Measurements from ENCODE around the gene EPN1. TPM values are rescaled to one million over a fixed set of nuclear protein-coding genes. Genes with fewer than 3 reads are reported as not detected.

EPN1 gene
- total RNA-seq, 4 donors from 2014 or later = 58.7 to 214 (median 190) TPM

- in situ Hi-C loops (cut with MboI; ENCODE audit: low sequenced_read_pairs in 4 of 4) = no loop called here
- TF ChIP-seq POLR2A (IDR thresholded peaks at IDR 0.05) = no peak
- TF ChIP-seq CTCF (IDR thresholded peaks at IDR 0.05 in 4 of 5, conservative IDR thresholded peaks at IDR 0.05 in 1 of 5) = no peak
- H3K36me3 ChIP-seq = peaks cover 3 to 81% of the 10 kb centered on the region in 2 donors
- H3K27ac ChIP-seq = no peak overlapping the region
- no peaks in the 10 kb centered on the region for H3K9me3 ChIP-seq
- ATAC-seq (no peak), DNase-seq (no peak)
- H3K4me1 ChIP-seq = no peaks in the 10 kb centered on the region
- H3K27me3 ChIP-seq = no peaks in the 10 kb centered on the region
- intact Hi-C loops (cut with DNase I; ENCODE audit: low total_unique reads) = no loop called here
- no peak overlapping the region for H3K4me3 ChIP-seq
Observed at GRCh38 chr19:55690769-55691545, 15.9 kb downstream of the EPN1 start.

GRCh38 chr19:55691561-55692481, 16.8 kb downstream of the EPN1 start:
- Histone ChIP-seq H3K4me1 (no peaks in the 10 kb centered on the region), H3K36me3 (peaks cover 3 to 84% of the 10 kb centered on the region in 2 donors), H3K4me3 (no peak overlapping the region), H3K27ac (no peak overlapping the region), H3K9me3 (no peaks in the 10 kb centered on the region), H3K27me3 (no peaks in the 10 kb centered on the region)
- intact Hi-C loops (cut with DNase I; ENCODE audit: low total_unique reads) (no loop called here), in situ Hi-C loops (cut with MboI; ENCODE audit: low sequenced_read_pairs in 4 of 4) (no loop called here)
- ATAC-seq = no peak
- TF ChIP-seq POLR2A (IDR thresholded peaks at IDR 0.05) (no peak), CTCF (IDR thresholded peaks at IDR 0.05 in 4 of 5, conservative IDR thresholded peaks at IDR 0.05 in 1 of 5) (no peak)
- no peak for DNase-seq

- in situ Hi-C loops (cut with MboI; ENCODE audit: low sequenced_read_pairs in 4 of 4) = no loop called here
- TF ChIP-seq CTCF (IDR thresholded peaks at IDR 0.05 in 4 of 5, conservative IDR thresholded peaks at IDR 0.05 in 1 of 5) = no peak
- no peak for TF ChIP-seq POLR2A (IDR thresholded peaks at IDR 0.05)
Observed at GRCh38 chr19:55692681-55693081, 17.7 kb downstream of the EPN1 start.

GRCh38 chr19:55693336-55693974, 18.4 kb downstream of the EPN1 start:
- no peak for TF ChIP-seq CTCF (IDR thresholded peaks at IDR 0.05 in 4 of 5, conservative IDR thresholded peaks at IDR 0.05 in 1 of 5)
- TF ChIP-seq POLR2A (IDR thresholded peaks at IDR 0.05) = no peak
- intact Hi-C loops (cut with DNase I; ENCODE audit: low total_unique reads) (no loop called here), in situ Hi-C loops (cut with MboI; ENCODE audit: low sequenced_read_pairs in 4 of 4) (no loop called here)
- H3K4me1 ChIP-seq = no peaks in the 10 kb centered on the region
- no peak for DNase-seq
- no peaks in the 10 kb centered on the region for H3K9me3 ChIP-seq
- no peak overlapping the region for H3K27ac ChIP-seq
- no peaks in the 10 kb centered on the region for H3K27me3 ChIP-seq
- peaks cover 3 to 91% of the 10 kb centered on the region in 2 donors for H3K36me3 ChIP-seq
- H3K4me3 ChIP-seq = no peak overlapping the region
- no peak for ATAC-seq

More at GRCh38 chr19:55692681-55693081, 17.7 kb downstream of the EPN1 start:
- intact Hi-C loops (cut with DNase I; ENCODE audit: low total_unique reads) = no loop called here
- Histone ChIP-seq H3K4me3 (no peak overlapping the region), H3K27me3 (no peaks in the 10 kb centered on the region), H3K4me1 (no peaks in the 10 kb centered on the region), H3K27ac (no peak overlapping the region), H3K9me3 (no peaks in the 10 kb centered on the region), H3K36me3 (peaks cover 3 to 89% of the 10 kb centered on the region in 2 donors)
- ATAC-seq (no peak), DNase-seq (no peak)

Measured in gastrocnemius medialis (tissue), 4 donors.